Vagina (tissue), 2 donors: Measurements from ENCODE around the gene TCOF1. TPM values are rescaled to one million over a fixed set of nuclear protein-coding genes. Genes with fewer than 3 reads are reported as not detected.
"Not testable (repeated sequence)": the region's sequence is repeated elsewhere in the genome, so short reads cannot be mapped to it uniquely, and the experiment has no call there.

Source experiments
- DNase-seq, 2 donors: peaks; one replicate each; pipeline ENCODE4 v3.0.0-alpha.2; 2017; ENCODE audit errors: extremely low spot score in 2 of 2
- H3K27ac ChIP-seq: fragments of 200-600 bp; sonication (generic); one replicate; pipeline ENCODE4 v1.5.1; 2019
- H3K27me3 ChIP-seq: fragments of 200-600 bp; sonication (generic); one replicate; pipeline ENCODE4 v1.5.1; 2019
- H3K36me3 ChIP-seq, 2 donors: fragments of 200-600 bp; sonication (generic); one replicate each; pipeline ENCODE4 v1.5.1; 2017 to 2019
- H3K4me1 ChIP-seq: fragments of 200-600 bp; sonication (generic); one replicate; pipeline ENCODE4 v1.5.1; 2019
- H3K4me3 ChIP-seq, 2 donors: fragments of 200-600 bp; sonication (generic); 1 replicate in 1 of 2; 2 replicates in 1 of 2; pipeline ENCODE4 v1.5.1; 2016 to 2019
- H3K9me3 ChIP-seq: fragments of 200-600 bp; sonication (generic); one replicate; pipeline ENCODE4 v1.5.1; 2019
- CTCF ChIP-seq, 3 experiments: fragments of 450-650 bp in 2 of 3; fragments of 200-600 bp in 1 of 3; sonication (generic) in 1 of 3; IDR thresholded peaks; one replicate each; pipeline ENCODE4 v1.5.1; 2017 to 2019; ENCODE audit warnings: antibody characterized with exemption in 3 of 3, mild to moderate bottlenecking in 2 of 3, moderate library complexity in 2 of 3
- POLR2A ChIP-seq, 2 donors: fragments of 450-650 bp; IDR thresholded peaks; one replicate each; pipeline ENCODE4 v1.6.1; 2017; ENCODE audit warnings: antibody characterized with exemption in 2 of 2, mild to moderate bottlenecking in 2 of 2, moderate library complexity in 2 of 2
- POLR2AphosphoS5 ChIP-seq, 2 donors: sonication (generic); formaldehyde crosslinking; IDR thresholded peaks; one replicate each; pipeline ENCODE4 v1.9.0; 2017; ENCODE audit warnings: antibody characterized with exemption in 2 of 2, mild to moderate bottlenecking in 2 of 2, low read depth in 1 of 2; ENCODE audit not compliant: insufficient read depth in 1 of 2
- intact Hi-C: fragments of 100-400 bp; cut with DNase I; formaldehyde crosslinking; loops from one replicate; pipeline ENCODE4 v1.15.1; 2023
- total RNA-seq: library from RNA; depleted of rRNA; stranded (reverse); fragments of >200 nt; gene quantifications from one replicate; pipeline ENCODE4 v1.2.3, GENCODE V29; 2016

TCOF1 gene
- total RNA-seq, 1 donor from 2014 or later, result 39.3 TPM

GRCh38 chr5:150419630-150420270 is 62.3 kb downstream of the TCOF1 start:
- intact Hi-C loops, result loop anchor here (10.0 kb wide), 1 partner anchor 465 kb away; no protein-coding TSS in a partner anchor
- no peak for DNase-seq
- Histone ChIP-seq H3K4me3 (no peak overlapping the region), H3K36me3 (no peaks in the 10 kb centered on the region), H3K27me3 (no peaks in the 10 kb centered on the region), H3K27ac (no peak overlapping the region), H3K9me3 (no peaks in the 10 kb centered on the region), H3K4me1 (no peaks in the 10 kb centered on the region)
- TF ChIP-seq POLR2AphosphoS5 (IDR thresholded peaks at IDR 0.05; ENCODE audit: insufficient read depth in 1 of 2, low read depth in 1 of 2), result no peak
- TF ChIP-seq POLR2A (IDR thresholded peaks at IDR 0.05), result no peak
- TF ChIP-seq CTCF (IDR thresholded peaks at IDR 0.05), result no peak

DNA sequence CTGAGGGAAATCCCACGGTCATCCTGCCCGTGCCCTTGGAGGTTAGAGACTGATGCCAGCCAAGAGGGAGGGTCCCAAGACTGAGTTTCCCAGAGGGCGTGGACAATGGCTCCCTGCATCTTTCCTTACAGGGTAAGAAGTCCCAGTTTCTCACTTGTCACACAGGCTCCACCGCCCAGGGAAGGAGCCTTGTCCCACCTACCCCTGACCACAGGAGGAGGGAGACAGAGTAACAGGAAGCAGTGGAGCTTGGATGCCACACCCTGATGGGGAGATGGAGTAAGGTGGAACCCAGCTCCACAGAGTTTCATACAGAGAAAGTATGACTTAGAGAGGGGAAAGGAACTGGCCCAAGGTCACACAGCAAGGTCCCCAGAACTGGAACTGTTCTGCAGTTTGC is 64.6 kb downstream of the TCOF1 start:
- no peaks in the 10 kb centered on the region for H3K27me3 ChIP-seq
- no peak overlapping the region for H3K4me3 ChIP-seq

GRCh38 chr5:150422758-150423157 is 65.3 kb downstream of the TCOF1 start:
- Histone ChIP-seq H3K27ac (no peak overlapping the region), H3K4me3 (no peak overlapping the region), H3K9me3 (no peaks in the 10 kb centered on the region), H3K4me1 (no peaks in the 10 kb centered on the region), H3K27me3 (no peaks in the 10 kb centered on the region), H3K36me3 (no peaks in the 10 kb centered on the region)
- intact Hi-C loops, result no loop called here
- TF ChIP-seq CTCF (IDR thresholded peaks at IDR 0.05) (no peak), POLR2AphosphoS5 (IDR thresholded peaks at IDR 0.05; ENCODE audit: insufficient read depth in 1 of 2, low read depth in 1 of 2) (no peak), POLR2A (IDR thresholded peaks at IDR 0.05) (no peak)
- DNase-seq, result no peak

More for the DNA sequence above, 64.6 kb downstream of the TCOF1 start:
- TF ChIP-seq POLR2A (IDR thresholded peaks at IDR 0.05), result no peak
- no peak for TF ChIP-seq CTCF (IDR thresholded peaks at IDR 0.05)
- no peak for TF ChIP-seq POLR2AphosphoS5 (IDR thresholded peaks at IDR 0.05; ENCODE audit: insufficient read depth in 1 of 2, low read depth in 1 of 2)
- Histone ChIP-seq H3K4me1 (no peaks in the 10 kb centered on the region), H3K27ac (no peak overlapping the region), H3K36me3 (no peaks in the 10 kb centered on the region), H3K9me3 (no peaks in the 10 kb centered on the region)
- intact Hi-C loops, result no loop called here
- DNase-seq, result no peak

DNA sequence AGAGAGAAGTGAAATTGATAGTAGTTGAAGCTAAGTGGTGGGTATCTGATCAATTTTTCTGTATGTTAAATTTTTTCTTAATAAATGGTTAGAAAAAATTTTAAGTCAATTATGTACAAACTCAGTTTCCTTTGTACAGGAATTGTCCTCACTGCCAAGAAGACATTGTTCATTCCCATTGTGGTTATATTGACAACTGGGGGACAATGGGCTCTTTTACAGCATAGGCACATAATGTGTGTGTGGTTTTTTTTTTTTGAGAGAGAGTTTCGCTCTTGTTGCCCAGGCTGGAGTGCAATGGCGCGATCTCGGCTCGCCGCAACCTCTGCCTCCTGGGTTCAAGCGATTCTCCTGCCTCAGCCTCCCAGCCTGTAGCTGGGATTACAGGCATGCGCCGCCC is 68.7 kb downstream of the TCOF1 start:
- H3K27ac ChIP-seq, H3K4me3 ChIP-seq, H3K36me3 ChIP-seq, intact Hi-C loops, H3K27me3 ChIP-seq, H3K9me3 ChIP-seq, DNase-seq, H3K4me1 ChIP-seq: not testable (repeated sequence)

DNA sequence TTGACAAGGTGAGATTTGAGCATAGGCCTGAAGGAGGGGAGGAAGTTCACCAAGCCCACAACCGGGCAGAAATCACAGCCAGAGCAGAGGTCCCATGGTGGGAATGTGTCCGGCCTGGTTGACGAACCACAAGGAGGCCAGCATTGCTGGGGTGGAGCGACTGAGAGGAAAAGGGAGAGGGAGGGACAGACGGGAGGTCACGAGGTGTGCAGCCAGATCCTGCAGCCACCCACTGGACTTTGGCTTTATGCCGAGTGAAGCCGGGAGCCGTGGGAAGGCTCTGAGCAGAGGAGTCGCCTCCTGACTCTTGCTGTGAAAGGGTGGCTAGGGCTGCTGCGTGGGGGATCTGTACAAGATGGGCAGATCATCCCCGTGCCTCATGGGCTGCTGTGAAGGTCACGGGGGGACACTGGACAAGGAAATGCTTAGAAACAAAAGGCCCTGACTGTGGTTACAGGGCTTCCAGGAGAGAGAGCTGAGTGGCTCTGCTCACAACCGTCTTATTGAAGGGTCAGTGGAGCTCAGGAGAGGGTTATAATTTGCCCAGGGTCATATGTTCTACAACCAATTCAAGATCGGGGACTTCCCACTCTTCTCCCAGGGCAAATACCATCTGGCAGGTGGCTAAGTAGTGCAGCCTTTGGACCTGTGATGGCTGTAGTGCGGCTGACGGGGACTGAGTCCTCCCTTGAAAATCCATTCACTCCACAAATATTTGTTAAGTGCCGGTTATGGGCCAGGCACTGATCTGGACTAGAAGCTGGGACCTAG is 70.8 kb downstream of the TCOF1 start:
- Histone ChIP-seq H3K36me3 (no peaks in the 10 kb centered on the region), H3K27ac (peak overlapping the region; percentile 35), H3K4me1 (no peaks in the 10 kb centered on the region), H3K9me3 (no peaks in the 10 kb centered on the region), H3K27me3 (no peaks in the 10 kb centered on the region), H3K4me3 (no peak overlapping the region)
- intact Hi-C loops, result no loop called here
- DNase-seq, result no peak
- TF ChIP-seq CTCF (IDR thresholded peaks at IDR 0.05), result no peak
- no peak for TF ChIP-seq POLR2AphosphoS5 (IDR thresholded peaks at IDR 0.05; ENCODE audit: insufficient read depth in 1 of 2, low read depth in 1 of 2)
- no peak for TF ChIP-seq POLR2A (IDR thresholded peaks at IDR 0.05)
